Stimulated activated CD8-positive, alpha-beta memory T cell treated with anti-CD3 and anti-CD28 coated beads, Interleukin-12 subunit alpha, Interleukin-12 subunit beta, amount 100 ng/mL, for 24 hours (primary cell): Measurements from ENCODE around the gene RIPPLY3.

ENCODE experiments used
- DNase-seq: peaks from one replicate; pipeline ENCODE4 v3.0.0-alpha.2; 2020; ENCODE audit errors: extremely low read depth

Gene RIPPLY3, protein sequence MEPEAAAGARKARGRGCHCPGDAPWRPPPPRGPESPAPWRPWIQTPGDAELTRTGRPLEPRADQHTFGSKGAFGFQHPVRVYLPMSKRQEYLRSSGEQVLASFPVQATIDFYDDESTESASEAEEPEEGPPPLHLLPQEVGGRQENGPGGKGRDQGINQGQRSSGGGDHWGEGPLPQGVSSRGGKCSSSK

DNA sequence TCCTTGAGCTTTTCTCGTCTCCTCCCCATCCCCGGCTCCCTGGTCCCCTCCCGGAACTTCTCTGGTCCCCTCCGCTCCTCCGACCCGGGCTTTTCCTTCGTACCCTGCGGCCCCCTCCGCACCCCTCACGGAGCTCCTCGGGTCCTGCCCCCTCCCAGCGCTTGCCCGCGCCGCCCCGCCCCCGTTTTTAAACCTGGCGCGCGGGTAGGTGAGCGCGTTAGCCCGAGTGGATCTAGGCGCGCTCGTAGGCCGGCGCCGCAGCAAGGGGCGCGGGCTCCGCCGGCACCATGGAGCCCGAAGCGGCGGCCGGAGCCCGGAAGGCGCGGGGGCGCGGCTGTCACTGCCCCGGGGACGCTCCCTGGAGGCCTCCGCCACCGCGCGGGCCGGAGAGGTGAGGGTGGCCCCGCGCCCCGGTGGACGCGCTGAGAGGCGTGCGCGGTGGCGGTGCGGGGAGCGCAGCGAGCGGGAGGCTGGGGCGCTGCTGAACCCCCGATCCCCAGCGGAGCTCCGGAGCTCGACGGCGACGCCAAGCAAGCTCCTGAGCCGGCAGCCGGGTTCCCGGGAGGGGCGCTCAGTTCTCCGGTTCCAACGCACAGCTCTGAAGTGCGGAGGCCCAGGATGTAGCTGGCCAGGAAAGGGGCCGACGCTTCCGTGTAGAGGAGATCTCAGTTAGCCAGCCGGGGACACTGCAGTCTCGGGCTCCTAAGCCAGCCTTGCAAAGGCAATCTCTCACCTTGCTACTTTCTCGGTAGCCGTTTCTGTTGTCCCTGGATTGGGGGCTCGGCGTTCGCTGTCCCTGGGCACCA is at the start of gene RIPPLY3:
RIPPLY3 (plus strand) TSS at position 217 of the 806 bp plus-strand sequence; CDS start at position 288, 71 bp downstream.
- DNase-seq: no peak

DNA sequence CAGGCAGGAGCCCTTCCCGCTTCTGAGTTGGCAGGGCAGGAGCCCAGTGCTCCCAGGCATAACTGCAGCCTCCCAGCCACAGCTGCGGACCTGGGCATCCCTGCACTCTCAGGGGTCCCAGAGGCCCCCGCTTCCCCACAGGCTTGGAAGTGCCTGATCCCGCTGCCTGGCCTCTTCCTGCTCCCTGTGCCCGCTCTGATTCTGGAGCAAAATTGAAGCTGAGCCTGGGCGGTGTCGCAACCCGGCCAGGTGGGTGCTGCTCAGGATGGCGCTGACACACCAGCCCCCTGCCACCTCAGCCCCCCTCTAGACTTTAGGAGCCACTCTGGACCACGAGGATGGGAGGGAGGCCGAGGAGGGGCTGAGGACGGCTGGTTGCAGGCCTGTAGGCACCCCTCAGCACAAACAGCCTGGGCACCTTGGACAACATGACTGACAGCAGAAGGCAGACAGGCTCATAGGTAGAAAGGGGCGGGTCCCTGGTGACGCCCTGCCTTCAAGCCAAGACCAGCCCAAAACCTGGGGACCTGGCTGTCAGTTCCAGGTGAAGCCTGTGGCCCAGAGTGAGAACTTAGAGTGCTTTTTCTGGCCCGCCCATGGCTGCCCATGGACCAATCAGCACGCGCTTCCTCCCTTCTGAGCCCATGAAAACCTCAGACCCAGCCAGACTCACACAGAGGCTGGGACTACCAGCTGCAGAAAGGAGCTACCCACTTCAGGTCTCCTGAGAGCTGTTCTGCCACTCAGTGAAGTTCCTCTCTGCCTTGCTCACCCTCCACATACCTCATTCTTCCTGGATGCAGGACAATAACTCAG is 47.3 kb upstream of the RIPPLY3 start:
- no peak for DNase-seq

DNA sequence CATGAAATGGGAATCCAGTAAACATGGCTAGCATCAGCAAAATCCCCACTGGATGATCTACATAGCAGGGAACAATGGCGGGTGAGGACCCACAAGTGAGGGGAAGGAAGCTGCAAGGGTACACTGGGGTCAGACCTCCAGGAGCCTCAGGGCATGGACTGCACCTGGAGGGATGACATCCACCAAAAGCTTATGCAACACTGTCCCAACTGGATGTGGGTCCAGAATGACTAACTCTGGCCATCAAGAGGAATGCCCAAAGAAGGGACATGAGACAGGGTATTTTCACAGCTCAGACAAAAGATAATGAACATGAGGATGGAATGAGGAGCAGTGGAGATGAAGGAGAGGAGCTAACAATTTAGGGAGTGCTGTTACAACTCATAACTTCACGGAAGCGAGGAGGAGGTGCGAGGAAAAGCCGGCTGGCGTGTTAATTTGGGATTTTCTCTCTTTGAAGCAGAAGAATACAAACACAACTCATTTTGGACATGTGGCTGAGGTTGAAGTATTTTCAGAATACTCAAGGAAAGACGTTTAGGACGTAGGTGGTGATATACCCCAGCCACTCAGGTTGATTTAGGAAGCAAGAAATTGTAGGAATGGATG is 45.7 kb upstream of the RIPPLY3 start:
- DNase-seq: no peak

DNA sequence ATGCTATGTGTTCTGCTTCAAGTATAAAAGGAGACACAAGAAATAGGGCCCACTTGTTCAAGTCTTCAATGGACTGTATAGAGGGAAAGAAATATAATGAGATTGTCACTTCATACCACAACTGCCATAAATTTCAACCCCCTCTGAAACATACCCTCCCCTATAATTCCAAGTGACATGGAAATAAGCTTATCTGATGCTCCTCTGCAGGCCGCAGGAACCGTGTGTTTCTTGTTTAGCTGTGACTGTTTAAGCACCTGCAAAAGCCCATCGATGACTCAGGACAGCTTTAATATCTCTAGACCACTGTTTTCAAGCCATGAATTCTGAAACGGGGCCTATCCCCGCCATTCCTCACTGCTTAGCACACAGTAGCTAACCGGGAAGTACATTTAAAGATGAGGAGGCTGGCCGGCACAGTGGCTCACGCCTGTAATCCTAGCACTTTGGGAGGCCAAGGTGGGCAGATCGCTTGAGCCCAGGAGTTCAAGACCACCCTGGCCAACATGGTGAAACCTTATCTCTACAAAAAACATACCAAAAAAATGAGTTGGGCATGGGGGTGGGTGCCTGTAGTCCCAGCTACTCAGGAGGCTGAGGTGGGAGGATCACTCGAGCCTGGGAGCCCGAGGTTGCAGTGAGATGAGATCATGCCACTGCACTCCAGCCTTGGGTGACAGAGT is 44.3 kb upstream of the RIPPLY3 start:
- DNase-seq: no peak

DNA sequence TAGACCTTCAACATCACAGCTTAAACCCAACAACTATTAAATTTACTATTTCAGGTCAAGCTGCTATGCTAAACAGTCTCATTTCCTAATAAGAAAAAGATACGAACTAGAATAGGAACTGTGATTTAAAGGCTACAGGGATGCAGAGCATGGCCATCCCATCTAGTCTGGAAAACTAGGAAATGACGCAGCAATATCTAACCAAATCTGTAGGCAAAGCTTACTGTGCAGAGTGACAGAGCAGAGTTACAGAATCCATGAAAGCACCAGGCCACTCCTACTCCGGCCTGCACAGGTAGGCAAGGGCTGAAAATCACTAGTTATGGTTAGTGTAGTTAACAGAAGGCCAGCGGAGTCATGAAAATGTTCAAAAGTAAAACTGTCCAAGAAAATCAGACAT is 42.1 kb upstream of the RIPPLY3 start:
- no peak for DNase-seq

DNA sequence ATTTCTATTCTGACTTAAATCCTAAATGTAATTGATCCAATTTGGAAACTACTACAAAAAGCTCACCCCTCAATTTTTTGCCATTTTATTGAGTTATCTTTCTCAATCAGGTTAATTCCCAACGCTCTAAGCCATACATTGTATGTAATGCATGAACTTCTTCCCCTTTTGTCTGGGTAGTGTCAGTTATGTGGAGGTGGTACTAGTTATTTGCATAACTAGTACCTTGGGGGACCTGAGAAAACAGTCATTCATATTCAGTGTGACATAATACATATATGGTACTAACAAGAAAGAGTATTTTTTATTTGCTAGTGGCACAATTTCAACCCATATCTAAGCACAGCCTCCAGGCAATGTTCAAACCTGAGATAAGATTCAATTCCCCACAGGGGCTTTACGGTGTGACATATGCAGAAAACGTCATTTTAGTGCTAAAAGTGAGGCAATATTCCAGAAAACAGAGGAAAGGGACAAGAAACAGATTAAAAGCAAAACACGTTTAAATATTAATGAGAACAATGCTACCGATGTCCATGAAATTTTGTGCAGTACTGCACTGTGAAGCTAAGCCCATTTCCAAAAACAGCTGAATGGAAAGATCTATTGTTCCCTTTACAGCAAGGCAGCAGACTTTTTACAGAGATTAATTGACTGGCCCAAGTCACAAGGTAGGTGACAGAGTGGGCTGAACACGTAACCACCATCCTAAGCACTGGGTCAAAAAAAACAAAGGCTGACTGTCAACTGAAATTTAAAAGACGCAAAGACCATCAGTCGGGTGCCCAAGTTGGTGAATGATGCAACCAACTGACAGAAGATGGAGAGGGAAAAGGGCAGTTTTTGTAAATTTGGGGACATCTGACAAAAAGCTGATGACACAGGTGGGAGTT is 41.4 kb upstream of the RIPPLY3 start:
- DNase-seq: no peak

DNA sequence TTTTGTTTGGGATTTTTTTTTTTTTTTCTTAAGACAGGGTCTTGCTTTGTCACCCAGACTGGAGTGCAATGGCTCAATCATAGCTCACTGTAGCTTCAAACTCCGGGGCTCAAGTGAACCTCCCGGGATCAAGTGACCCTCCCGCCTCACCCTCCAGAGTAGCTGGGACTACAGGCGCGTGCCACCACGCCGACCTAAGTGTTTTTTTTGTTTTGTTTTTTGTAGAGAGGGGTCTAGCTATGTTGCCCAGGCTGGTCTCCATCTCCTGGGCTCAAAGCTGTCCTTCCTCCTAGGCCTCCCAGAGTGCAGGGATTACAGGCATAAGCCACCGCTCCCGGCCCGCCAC is 40.8 kb upstream of the RIPPLY3 start:
- DNase-seq: no peak

DNA sequence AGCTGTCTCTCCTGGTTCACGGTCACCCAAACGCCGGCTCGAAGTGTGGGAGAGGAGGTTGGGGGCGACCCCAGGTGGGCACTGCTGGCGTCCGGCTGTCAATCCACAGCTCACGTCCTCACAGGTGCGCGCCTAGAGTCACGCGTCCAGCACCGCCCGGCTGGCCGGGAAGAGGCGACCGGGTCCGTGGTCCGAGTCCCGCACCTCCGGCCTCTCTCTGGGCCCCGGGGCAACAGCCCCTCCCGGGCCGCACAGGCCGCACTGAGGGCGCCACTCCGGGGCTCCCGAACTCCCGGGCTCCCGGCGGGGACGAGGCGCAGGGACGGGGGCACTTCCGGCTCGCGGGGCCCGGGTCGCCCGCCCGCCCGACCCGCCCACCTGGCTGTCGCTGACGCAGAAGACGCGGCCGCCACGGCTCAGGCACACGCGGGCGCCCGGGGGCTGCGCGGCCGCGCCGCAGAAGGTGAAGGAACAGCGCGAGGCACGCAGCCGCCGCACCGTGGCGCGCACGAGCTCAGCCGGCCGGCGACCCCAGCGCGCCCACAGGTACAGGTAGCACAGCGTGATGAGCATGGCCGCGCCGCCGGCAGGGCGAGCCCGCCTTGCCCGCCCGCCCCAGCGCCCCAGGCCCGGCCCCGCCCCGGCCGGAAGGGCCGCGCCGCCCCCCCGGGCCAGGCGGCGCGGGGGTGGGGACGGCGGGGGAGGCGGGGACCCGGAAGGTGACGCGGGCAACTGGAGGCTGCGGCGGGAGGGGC is 40.3 kb upstream of the RIPPLY3 start, which contains the start of gene HLCS:
HLCS (minus strand) TSS at position 604 of the 755 bp plus-strand sequence; CDS start at position 573, 31 bp downstream.
- no peak for DNase-seq

DNA sequence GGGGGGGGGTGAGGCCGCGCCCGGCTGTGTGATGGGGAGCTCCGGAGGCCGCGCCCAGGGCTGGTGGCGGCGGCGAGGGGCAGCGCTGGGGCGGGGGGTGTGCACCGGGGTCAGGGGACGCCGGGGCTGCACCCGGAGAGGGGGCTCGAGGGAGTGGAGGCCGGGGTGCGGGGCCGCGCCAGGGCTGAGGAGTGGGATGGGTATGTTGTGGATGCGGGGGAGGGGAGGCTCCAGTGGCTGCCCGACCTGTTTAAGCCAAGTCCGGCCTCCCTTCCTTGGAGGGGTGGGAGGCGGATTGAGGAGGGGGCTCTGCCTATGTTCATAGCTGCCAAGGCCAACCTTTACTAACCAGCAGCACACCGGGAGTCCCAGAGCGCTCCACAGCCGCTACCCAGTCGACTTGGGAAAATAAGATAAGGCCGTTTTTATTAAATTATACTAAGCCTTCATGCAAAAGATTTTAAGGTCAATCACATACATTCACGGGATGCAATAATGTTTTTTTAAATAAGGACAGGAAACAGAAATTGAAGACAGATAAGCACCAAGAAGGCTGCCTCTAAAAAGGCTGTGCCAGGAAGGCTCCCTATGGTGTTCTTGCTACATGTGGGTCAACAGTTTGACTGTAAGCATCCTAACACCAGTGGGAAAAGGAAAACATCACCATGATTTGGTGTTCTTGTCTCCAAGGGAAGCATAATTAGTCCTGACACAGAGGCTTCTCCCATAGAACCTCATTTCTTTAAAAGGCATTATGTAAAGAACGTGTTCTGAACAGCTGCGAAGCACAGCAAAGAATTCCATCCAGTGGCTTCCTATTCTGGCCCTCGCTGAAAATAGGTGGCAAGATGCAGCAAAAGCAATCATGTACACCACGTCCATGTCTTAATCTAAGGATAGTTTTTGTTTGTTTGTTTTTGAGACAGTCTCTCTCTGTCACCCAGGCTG is 39.4 kb upstream of the RIPPLY3 start:
- no peak for DNase-seq

DNA sequence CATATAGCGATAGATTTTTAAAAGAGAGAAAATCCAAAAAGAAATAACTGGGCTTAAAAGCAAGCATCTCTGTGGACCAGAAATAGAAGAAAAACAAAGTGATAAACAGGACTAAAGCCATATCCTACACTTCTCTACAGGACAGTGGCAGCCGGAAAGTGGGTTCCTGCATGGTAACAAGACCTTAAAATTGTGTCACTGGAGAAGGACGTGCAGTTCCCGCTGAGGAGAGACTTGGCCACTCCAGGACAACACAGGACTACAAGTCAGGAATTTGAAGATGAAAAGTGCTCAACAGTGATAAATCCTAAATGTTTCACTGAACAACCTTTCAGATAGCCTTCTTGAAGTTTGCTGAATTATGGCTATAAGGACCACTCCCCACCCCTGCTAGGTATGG is 38.1 kb upstream of the RIPPLY3 start:
- no peak for DNase-seq

DNA sequence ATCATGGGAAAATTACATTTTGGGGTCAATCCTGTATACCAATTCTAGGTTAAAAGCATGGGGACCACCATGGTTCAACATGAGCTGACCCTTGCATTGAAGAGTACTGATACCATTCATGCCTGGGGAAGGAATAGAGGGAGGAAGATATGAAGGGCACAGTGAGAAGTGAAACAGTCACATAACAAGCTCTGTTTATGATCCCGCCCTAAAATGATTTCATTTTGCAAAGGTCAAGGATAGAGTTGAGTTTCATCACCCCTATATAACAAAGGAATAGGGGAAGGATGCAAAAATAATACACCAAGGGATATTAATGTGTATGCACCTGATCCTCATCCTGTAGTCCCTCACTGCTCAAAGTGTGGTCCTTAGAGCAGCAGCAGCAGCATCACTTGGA is 37.5 kb upstream of the RIPPLY3 start:
- DNase-seq: no peak

DNA sequence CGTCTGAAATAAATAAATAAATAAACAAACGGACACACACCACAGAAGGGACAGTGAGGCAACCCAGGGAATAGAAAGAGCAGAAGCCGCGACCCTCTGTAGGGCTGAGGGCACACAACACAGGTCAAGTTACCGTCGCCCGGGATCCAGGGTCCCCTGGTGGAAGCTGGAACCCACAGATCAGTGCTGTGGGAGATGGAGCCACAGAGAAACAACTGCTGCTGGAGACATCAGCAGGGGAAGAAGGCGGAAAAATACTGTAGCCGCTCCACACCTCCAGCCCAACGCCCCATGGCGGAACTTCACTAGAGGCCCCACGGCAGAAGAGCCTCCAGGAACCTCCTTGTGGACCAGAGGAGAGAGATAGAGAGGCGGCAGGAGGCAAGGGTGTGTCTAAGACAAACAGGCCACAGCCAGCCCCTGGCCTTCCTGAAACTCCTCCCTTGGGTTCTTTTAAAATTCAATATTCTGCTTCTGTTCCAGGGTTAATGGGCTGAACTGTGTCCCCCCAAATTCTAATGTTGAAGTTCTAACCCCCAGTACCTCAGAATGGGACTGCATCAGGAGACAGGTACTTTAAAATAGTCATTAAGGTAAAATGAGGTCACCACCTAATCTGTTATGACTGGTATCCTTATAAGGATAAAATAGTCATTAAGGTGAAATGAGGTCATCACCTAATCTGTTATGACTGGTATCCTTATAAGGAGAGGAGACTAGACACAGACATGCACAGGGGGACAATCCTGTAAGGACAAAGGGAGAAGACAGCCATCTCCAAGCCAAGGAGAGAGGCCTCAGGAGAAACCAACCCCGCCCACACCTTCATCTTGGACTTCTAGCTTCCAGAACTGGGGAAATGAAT is 32.3 kb upstream of the RIPPLY3 start:
- no peak for DNase-seq

DNA sequence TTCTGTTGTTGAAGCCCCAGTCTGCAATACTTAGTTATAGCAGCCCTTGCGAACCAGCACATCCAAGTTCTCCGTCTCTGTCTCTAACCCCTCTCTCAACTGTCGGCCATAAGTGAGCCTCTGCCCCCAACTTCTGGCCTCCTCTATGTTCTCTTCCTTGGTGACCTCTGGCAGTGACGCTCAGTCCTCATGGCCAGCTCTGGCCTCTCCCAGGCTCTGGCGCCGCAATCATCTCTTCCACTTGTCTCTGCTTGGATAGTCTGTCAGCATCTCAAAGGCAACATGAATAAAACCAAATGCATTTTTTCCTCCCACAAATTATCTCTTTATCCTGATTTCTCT is 31.7 kb upstream of the RIPPLY3 start:
- no peak for DNase-seq

DNA sequence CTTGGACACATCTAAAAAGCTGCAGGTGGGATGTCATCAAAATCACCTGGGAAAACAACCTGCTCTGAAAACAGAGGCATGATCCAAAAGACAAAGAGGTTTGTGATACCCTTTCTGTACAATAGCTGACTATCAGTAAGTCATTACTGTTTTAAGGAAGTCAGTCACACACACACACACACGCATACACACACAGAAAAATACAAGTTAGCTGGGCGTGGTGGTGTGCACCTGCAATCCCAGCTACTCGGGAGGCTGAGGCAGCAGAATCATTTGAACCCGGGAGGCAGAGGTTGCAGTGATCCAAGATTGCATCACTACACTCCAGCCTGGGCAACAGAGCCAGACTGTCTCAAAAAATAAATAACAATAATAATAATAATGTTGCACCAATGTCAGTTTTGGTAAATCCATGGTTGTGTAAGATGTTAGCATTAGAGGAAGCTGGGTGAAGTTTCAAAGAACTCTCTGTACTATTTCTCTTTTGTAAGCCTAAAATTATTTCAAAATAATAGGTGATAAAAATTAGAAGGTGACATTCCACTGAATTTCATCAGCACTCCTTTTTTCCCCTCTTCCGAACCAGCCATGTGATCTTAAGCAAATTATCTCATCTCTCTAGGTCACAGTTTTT is 30.2 kb upstream of the RIPPLY3 start:
- no peak for DNase-seq

DNA sequence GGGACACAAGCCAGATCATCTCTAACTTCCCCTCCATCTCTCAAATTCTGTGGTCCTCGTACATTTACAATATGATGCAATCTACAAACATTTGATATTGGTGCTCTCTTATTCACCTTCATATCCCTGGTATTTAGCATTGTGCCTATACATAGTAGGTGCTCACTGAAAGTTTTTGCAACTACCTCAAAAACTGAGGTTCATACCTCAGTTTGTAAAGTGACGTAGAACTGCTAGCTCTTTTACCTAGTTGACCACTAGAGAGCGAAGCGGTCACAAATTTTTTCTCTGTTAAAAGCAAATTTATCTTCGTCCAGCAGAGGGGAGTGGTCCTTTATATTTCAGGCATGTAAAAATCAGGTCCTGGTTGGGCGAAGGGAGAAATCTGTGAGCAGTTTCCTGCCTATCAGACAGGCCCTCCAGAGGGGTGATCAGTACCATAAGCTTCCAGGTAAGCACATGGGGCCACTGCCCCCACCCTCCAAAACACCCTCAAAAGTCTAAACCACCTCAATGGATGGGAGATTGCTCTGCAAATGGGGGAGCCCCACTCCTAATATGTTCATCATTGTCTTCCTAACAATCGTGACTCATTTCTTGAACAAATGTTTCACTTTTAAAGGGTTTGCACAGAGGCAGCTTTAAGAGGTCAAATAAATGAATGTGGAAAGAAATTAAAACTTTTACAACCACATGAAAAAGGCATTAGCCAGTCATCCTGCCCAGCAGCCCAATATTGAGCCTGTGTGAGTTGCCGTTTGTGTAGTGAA is 29.4 kb upstream of the RIPPLY3 start:
- no peak for DNase-seq

DNA sequence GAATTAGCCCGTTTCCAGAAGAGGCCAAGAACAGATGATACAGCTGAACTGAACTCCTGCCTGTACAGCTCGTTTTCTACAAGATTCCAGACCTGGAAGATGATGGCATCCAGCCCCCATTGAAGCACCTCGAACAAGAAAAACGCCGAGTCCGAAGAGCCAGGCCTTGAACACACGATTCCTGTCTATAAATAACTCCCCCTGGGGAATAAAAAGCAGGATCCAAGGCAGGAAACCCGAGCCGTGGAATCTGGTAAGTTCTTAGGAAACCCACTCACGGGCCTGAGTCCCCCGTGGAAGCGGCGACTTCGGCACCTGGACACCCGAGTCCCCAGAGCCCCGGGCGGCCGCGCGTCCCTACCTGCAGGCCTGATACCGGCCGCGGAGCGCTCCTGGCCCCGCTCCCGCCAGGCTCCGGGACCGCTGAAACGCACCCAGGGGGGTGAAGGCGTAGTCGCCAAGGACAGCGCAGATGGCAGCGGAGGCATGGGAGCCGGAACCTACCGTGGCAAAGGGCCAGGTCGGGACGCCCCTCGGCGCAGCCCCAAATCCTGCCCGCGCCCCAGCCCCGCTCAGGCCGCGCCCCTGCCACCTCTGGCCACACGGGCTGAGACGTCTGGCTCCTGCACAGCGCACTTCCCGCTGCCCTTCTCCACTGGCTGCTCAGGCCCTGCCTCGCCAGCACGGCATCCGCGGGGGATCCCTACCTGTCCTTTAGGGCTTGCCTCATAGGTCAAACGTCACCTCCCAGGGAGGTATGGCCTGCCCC is 26.0 kb upstream of the RIPPLY3 start:
- no peak for DNase-seq
